Keratinocyte (primary cell): ENCODE results near the gene TMEM45B.

Source experiments
- CTCF ChIP-seq, 3 experiments: IDR thresholded peaks in 1 of 3; conservative IDR thresholded peaks in 1 of 3; optimal IDR thresholded peaks in 1 of 3; 2 replicates in 2 of 3; 3 replicates in 1 of 3; pipeline versions ENCODE3 to v1.5.1; 2011; ENCODE audit warnings: low read length in 3 of 3, mild to moderate bottlenecking in 3 of 3, moderate library complexity in 2 of 3, control low read depth in 1 of 3, inconsistent platforms in 1 of 3; ENCODE audit not compliant: insufficient read depth in 2 of 3; ENCODE audit errors: extremely low read depth in 1 of 3
- EZH2 ChIP-seq: IDR thresholded peaks from one replicate; pipeline ENCODE4 v1.6.1; 2012; ENCODE audit warnings: inconsistent platforms, mild to moderate bottlenecking, low read length, moderate library complexity

- TF ChIP-seq CTCF (optimal IDR thresholded peaks at IDR 0.05 in 1 of 3, IDR thresholded peaks at IDR 0.05 in 1 of 3, conservative IDR thresholded peaks at IDR 0.05 in 1 of 3; ENCODE audit: extremely low read depth in 1 of 3, insufficient read depth in 2 of 3, low read length in 3 of 3): no peak
- TF ChIP-seq EZH2: no peak
Observed at GRCh38 chr11:129814244-129815014, 1.2 kb upstream of the TMEM45B start.
